Measurements from ENCODE around the gene SPAG17. TPM values are rescaled to one million over a fixed set of nuclear protein-coding genes. Genes with fewer than 3 reads are reported as not detected.

SPAG17 gene
- polyA plus RNA-seq, 1 donor (not counting 4 experiments of a cell fraction or from before 2014, with no cell fraction given), result 0.52 TPM

- H3K9me3 ChIP-seq (ENCODE audit: control insufficient read depth, low read depth, low read length), result no peaks in the 10 kb centered on the region
- no peak overlapping the region for H2AFZ ChIP-seq (ENCODE audit: control insufficient read depth, low read length)
- no peaks in the 10 kb centered on the region for H3K79me2 ChIP-seq (ENCODE audit: control insufficient read depth, insufficient read depth, low read length)
- TF ChIP-seq EZH2 (IDR thresholded peaks at IDR 0.05; ENCODE audit: low read length), result no peak
- TF ChIP-seq CTCF (optimal IDR thresholded peaks at IDR 0.05 in 1 of 3, IDR thresholded peaks at IDR 0.05 in 1 of 3, conservative IDR thresholded peaks at IDR 0.05 in 1 of 3; ENCODE audit: extremely low read depth in 1 of 3, insufficient read depth in 2 of 3, low read length in 3 of 3), result no peak
- no peak overlapping the region for H3K4me2 ChIP-seq (ENCODE audit: control insufficient read depth, extremely low read depth, insufficient read depth, low read depth, low read length)
- no peak for FAIRE-seq
- H3K9ac ChIP-seq (ENCODE audit: control insufficient read depth, extremely low read depth, insufficient read depth, low read length), result no peak overlapping the region
- DNase-seq (ENCODE audit: low read depth, low spot score), result no peak
- H3K27ac ChIP-seq (ENCODE audit: control insufficient read depth, insufficient read depth, low read length), result no peak overlapping the region
- no peaks in the 10 kb centered on the region for H3K4me1 ChIP-seq (ENCODE audit: control insufficient read depth, extremely low read depth, insufficient read depth, low read length)
- H3K27me3 ChIP-seq (ENCODE audit: control insufficient read depth, extremely low read depth, insufficient read depth, low read length), result no peaks in the 10 kb centered on the region
- dilution Hi-C loops (cut with MboI; ENCODE audit: extremely low pct_ligation_motif_present, low sequenced_read_pairs), result no loop called here
- no peak overlapping the region for H3K4me3 ChIP-seq (ENCODE audit: control insufficient read depth in 2 of 3, extremely low read depth in 1 of 3, insufficient read depth in 2 of 3, low read depth in 1 of 3, low read length in 3 of 3)
- H3K9me1 ChIP-seq (ENCODE audit: control insufficient read depth, extremely low read depth, insufficient read depth, low read length), result no peaks in the 10 kb centered on the region
- H4K20me1 ChIP-seq (ENCODE audit: control insufficient read depth, extremely low read depth, insufficient read depth, low read length), result no peaks in the 10 kb centered on the region
- peaks cover 10 to 15% of the 10 kb centered on the region in 2 experiments for H3K36me3 ChIP-seq (ENCODE audit: control insufficient read depth in 2 of 2, extremely low read depth in 1 of 2, insufficient read depth in 2 of 2, low read length in 2 of 2)
Observed at GRCh38 chr1:117905019-117905418, 280.0 kb downstream of the SPAG17 start.

DNA sequence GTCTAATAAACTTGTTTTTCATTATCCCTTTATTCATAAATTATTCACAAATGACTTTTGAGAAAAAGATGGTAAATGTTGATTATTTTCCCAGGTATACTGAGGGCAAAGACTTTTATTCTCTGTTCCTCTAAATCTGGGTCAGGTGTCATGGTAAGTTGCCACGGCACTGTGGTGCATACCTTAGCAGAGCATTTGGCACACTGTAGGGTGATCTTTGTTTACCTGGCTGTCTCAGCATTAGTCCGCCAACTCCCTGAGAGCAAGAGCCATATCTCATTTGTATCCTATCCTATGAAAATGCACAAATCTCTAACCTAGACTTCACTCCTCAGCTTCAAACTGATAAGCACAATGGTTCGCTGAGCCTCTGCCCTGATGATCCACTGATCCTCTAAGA is 280.5 kb downstream of the SPAG17 start:
- Histone ChIP-seq H3K27me3 (ENCODE audit: control insufficient read depth, extremely low read depth, insufficient read depth, low read length) (no peaks in the 10 kb centered on the region), H3K79me2 (ENCODE audit: control insufficient read depth, insufficient read depth, low read length) (no peaks in the 10 kb centered on the region), H4K20me1 (ENCODE audit: control insufficient read depth, extremely low read depth, insufficient read depth, low read length) (no peaks in the 10 kb centered on the region), H3K9me1 (ENCODE audit: control insufficient read depth, extremely low read depth, insufficient read depth, low read length) (no peaks in the 10 kb centered on the region), H3K9ac (ENCODE audit: control insufficient read depth, extremely low read depth, insufficient read depth, low read length) (no peak overlapping the region), H3K4me1 (ENCODE audit: control insufficient read depth, extremely low read depth, insufficient read depth, low read length) (no peaks in the 10 kb centered on the region), H3K27ac (ENCODE audit: control insufficient read depth, insufficient read depth, low read length) (no peak overlapping the region), H3K4me2 (ENCODE audit: control insufficient read depth, extremely low read depth, insufficient read depth, low read depth, low read length) (no peak overlapping the region), H3K9me3 (ENCODE audit: control insufficient read depth, low read depth, low read length) (no peaks in the 10 kb centered on the region), H3K36me3 (ENCODE audit: control insufficient read depth in 2 of 2, extremely low read depth in 1 of 2, insufficient read depth in 2 of 2, low read length in 2 of 2) (peaks cover 10 to 14% of the 10 kb centered on the region in 2 experiments), H2AFZ (ENCODE audit: control insufficient read depth, low read length) (no peak overlapping the region), H3K4me3 (ENCODE audit: control insufficient read depth in 2 of 3, extremely low read depth in 1 of 3, insufficient read depth in 2 of 3, low read depth in 1 of 3, low read length in 3 of 3) (no peak overlapping the region)
- DNase-seq (ENCODE audit: low read depth, low spot score) (no peak), FAIRE-seq (no peak)
- TF ChIP-seq CTCF (optimal IDR thresholded peaks at IDR 0.05 in 1 of 3, IDR thresholded peaks at IDR 0.05 in 1 of 3, conservative IDR thresholded peaks at IDR 0.05 in 1 of 3; ENCODE audit: extremely low read depth in 1 of 3, insufficient read depth in 2 of 3, low read length in 3 of 3) (no peak), EZH2 (IDR thresholded peaks at IDR 0.05; ENCODE audit: low read length) (no peak)
- dilution Hi-C loops (cut with MboI; ENCODE audit: extremely low pct_ligation_motif_present, low sequenced_read_pairs), result no loop called here
